K562 (cell line): ENCODE measurements around the gene MLN. TPM values are rescaled to one million over a fixed set of nuclear protein-coding genes. Genes with fewer than 3 reads are reported as not detected.

Experiments
- ATAC-seq: fragments of 200-7000 bp; cut with Tn5 transposase; 3 replicates; pipeline ENCODE4 v1.9.1; 2020; ENCODE audit warnings: moderate library complexity
- BruUV-seq: library from RNA; stranded (reverse); fragments of 400-500 nt; replicated peaks from 2 replicates; lab custom pipeline; 2021; lab: Mats Ljungman, UMichigan
- CTCF ChIA-PET: fragments of 300-600 bp; formaldehyde crosslinking; extraction: SDS; loops from one replicate; lab custom pipeline; 2021; ENCODE audit warnings: low intra/inter-chr PET ratio; lab: Yijun Ruan, JAX
- POLR2A ChIA-PET: fragments of 300-600, 350-650 bp; sonication (Branson Sonifier 250); formaldehyde crosslinking; extraction: SDS; loops from one replicate; lab custom pipeline; 2021; ENCODE audit warnings: antibody characterized with exemption, inconsistent platforms; lab: Yijun Ruan, JAX
- DNase-seq, 4 experiments: peaks; one replicate each; pipeline versions ENCODE4 v3.0.0 to v3.0.0-alpha.2; 2011 to 2018; ENCODE audit warnings: low spot score in 3 of 4, mixed read lengths in 3 of 4; ENCODE audit errors: extremely low read depth in 1 of 4
- FAIRE-seq: peaks from 2 replicates; lab custom pipeline; 2011; peaks lifted over from hg19 to GRCh38; lab: Jason Lieb, UNC
- H2AFZ ChIP-seq: 2 replicates; pipeline ENCODE4 v1.6.0; 2011; ENCODE audit warnings: low read depth, low read length, control low read depth, inconsistent platforms
- H3K27ac ChIP-seq: fragments of 200-600 bp; 3 replicates; pipeline ENCODE4 v1.8.0; 2011; ENCODE audit warnings: low read depth, mild to moderate bottlenecking, control low read depth, inconsistent platforms, low read length, moderate library complexity, mixed read lengths; ENCODE audit errors: extremely low read depth
- H3K27me3 ChIP-seq, 2 experiments: fragments of 300-600 bp in 1 of 2; 2 replicates in 1 of 2; 3 replicates in 1 of 2; pipeline versions ENCODE4 v1.6.0 to v1.8.0; 2011; ENCODE audit warnings: inconsistent platforms in 2 of 2, low read length in 2 of 2, mild to moderate bottlenecking in 1 of 2, mixed read lengths in 1 of 2, moderate library complexity in 1 of 2; ENCODE audit not compliant: control insufficient read depth in 2 of 2, insufficient read depth in 2 of 2
- H3K36me3 ChIP-seq: fragments of 300-600 bp; 3 replicates; pipeline ENCODE4 v1.8.0; 2011; ENCODE audit warnings: mild to moderate bottlenecking, low read length, inconsistent platforms; ENCODE audit not compliant: control insufficient read depth, insufficient read depth
- H3K4me1 ChIP-seq, 2 experiments: fragments of 200-600 bp in 1 of 2; replicated peaks in 1 of 2; 2 replicates in 1 of 2; 3 replicates in 1 of 2; pipeline versions ENCODE4 v1.5.1 to v1.8.0; 2011; ENCODE audit warnings: inconsistent platforms in 2 of 2, low read length in 2 of 2, mild to moderate bottlenecking in 1 of 2, mixed read lengths in 1 of 2, moderate library complexity in 1 of 2; ENCODE audit not compliant: control insufficient read depth in 2 of 2, insufficient read depth in 2 of 2
- H3K4me2 ChIP-seq: 2 replicates; pipeline ENCODE4 v1.6.1; 2011; ENCODE audit warnings: low read length, control low read depth, inconsistent platforms, mixed read lengths; ENCODE audit not compliant: insufficient read depth
- H3K4me3 ChIP-seq: fragments of 200-600 bp; sonication (generic), shearing (Covaris generic); 2 replicates; pipeline ENCODE4 v1.5.1; 2016; ENCODE audit warnings: control low read depth, inconsistent platforms
- H3K79me2 ChIP-seq: fragments of 200-600 bp; 3 replicates; pipeline ENCODE4 v1.8.0; 2011; ENCODE audit warnings: low read length, inconsistent platforms; ENCODE audit not compliant: control insufficient read depth, insufficient read depth
- H3K9ac ChIP-seq, 2 experiments: 2 replicates each; pipeline versions ENCODE4 v1.6.0 to v1.6.1; 2011; ENCODE audit warnings: low read depth in 2 of 2, low read length in 2 of 2, control low read depth in 1 of 2, inconsistent platforms in 1 of 2, mild to moderate bottlenecking in 1 of 2, mixed read lengths in 1 of 2; ENCODE audit not compliant: insufficient read depth in 1 of 2
- H3K9me1 ChIP-seq: one replicate; pipeline ENCODE4 v1.6.0; 2011; ENCODE audit warnings: inconsistent platforms, mild to moderate bottlenecking, low read length, moderate library complexity; ENCODE audit not compliant: control insufficient read depth, insufficient read depth
- H3K9me3 ChIP-seq: replicated peaks from 2 replicates; pipeline ENCODE4 v1.5.1; 2011; ENCODE audit warnings: low read depth, low read length, inconsistent platforms; ENCODE audit not compliant: control insufficient read depth, insufficient read depth
- H4K20me1 ChIP-seq: replicated peaks from 2 replicates; pipeline ENCODE4 v1.6.1; 2011; ENCODE audit warnings: low read length, inconsistent platforms, mixed read lengths; ENCODE audit not compliant: control insufficient read depth, insufficient read depth
- ATF4 ChIP-seq: fragments of 450-650 bp; formaldehyde crosslinking; IDR thresholded peaks from 2 replicates; pipeline ENCODE4 v1.4.0; 2022; ENCODE audit warnings: mild to moderate bottlenecking, moderate library complexity
- FOXA1 ChIP-seq: fragments of 450-650 bp; IDR thresholded peaks from 2 replicates; pipeline ENCODE4 v1.6.1; 2016; ENCODE audit warnings: mild to moderate bottlenecking, borderline replicate concordance
- PRPF4 ChIP-seq: fragments of 200-400 bp; formaldehyde crosslinking; IDR thresholded peaks from one replicate; pipeline ENCODE4 v1.6.1; 2017; ENCODE audit warnings: low read length, low read depth, mild to moderate bottlenecking; ENCODE audit not compliant: insufficient read depth, poor library complexity, severe bottlenecking
- RBM14 ChIP-seq: fragments of 200-400 bp; formaldehyde crosslinking; IDR thresholded peaks from 2 replicates; pipeline ENCODE4 v1.6.1; 2018; ENCODE audit warnings: low read depth, mild to moderate bottlenecking, low read length, moderate library complexity, borderline replicate concordance; ENCODE audit not compliant: insufficient read depth
- TRIM28 ChIP-seq: fragments of 450-650 bp; IDR thresholded peaks from 2 replicates; pipeline ENCODE4 v1.6.1; 2017
- ZNF140 ChIP-seq: fragments of 250-450 bp; sonication (Bioruptor Pico); IDR thresholded peaks from 2 replicates; pipeline ENCODE4 v1.8.0; 2021; ENCODE audit warnings: moderate library complexity, mild to moderate bottlenecking, inconsistent platforms
- WGBS: fragments of 100-300 bp; shearing (Covaris generic); methylation state at CpG from one replicate; pipeline ENCODE4 v1.1.6; 2016; ENCODE audit warnings: low coverage, mixed read lengths; ENCODE audit not compliant: insufficient coverage; ENCODE audit errors: missing lambda C conversion rate; 5-methylcytosine and 5-hydroxymethylcytosine counted together
- in situ Hi-C: fragments of 300-500 bp; cut with MboI; formaldehyde crosslinking; loops from 4 replicates; pipeline ENCODE4 v1.15.0; 2018; ENCODE audit warnings: inconsistent platforms, mixed read lengths
- intact Hi-C: fragments of 100-400 bp; cut with micrococcal nuclease; formaldehyde crosslinking; loops from 2 replicates; pipeline ENCODE4 v1.14.2; 2022
- polyA plus RNA-seq, 8 experiments: library from polyadenylated mRNA; depleted of rRNA in 4 of 8; stranded (reverse) in 5 of 8; unstranded in 3 of 8; fragments of >200 nt; fragmentation: Nextera tagmentation in 2 of 8; fragmentation: Illumina TruSeq in 1 of 8; extraction: Ambion mirVana in 2 of 8; extraction: Trizol in 1 of 8; gene quantifications; 2 replicates each; pipeline versions ENCODE4 v1.2.1 to v1.2.3, GENCODE V29; 2011 to 2014; ENCODE audit warnings: inconsistent platforms in 1 of 8, missing spikeins in 1 of 8
- total RNA-seq, 7 experiments: library from RNA; depleted of rRNA in 6 of 7; stranded (reverse); fragments of >200 nt in 6 of 7; fragmentation: Illumina TruSeq in 2 of 7; extraction: Trizol in 2 of 7; gene quantifications; 2 replicates each; pipeline versions ENCODE4 v1.2.1 to v1.2.3, GENCODE V29; 2011 to 2021; ENCODE audit warnings: low replicate concordance in 1 of 7

Gene MLN
- total and polyA plus RNA-seq, 9 of the 15 experiments (the other 6 are each of a cell fraction or from before 2014, with no cell fraction given): not detected

DNA sequence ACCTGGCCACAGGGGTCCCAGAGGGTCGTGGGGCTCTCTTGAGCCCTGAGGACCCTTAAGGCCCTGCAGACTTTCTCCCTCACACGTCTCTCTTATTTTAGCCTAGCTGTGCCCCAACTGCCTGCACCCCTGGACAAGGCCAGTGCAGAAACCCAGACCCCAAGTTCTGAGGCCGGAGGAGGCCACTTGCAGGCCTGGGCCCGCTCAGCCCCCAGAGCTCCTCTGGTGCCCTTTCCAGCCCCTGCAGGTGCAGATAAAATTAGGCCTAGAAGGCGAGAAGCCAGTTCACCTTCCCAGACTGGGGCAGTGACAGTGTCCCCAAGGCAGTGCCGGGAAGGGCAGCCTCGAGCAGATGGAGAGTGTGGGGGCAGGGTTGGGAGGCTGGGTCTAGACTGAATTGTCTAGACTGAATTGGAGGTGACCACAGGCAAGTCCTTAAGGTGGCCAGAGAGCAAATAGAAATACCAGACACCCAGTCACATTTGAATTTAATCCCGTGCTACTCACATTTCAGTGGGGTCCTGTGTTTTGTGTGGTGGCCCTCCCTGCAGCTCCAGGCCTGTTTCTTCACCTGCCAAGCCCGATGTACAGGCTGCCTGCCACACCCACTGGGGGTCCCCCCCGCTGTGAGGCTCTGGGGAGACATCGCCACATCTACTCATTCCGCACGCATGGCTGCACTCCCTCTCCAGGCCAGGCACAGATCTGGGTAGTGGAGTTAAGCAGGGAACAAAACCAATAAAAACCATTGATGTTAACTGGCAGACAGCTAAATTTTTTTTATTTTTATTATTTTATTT is 48.5 kb downstream of the MLN start:
- peaks cover 42 to 72% of the 10 kb centered on the region in 2 experiments for H3K27me3 ChIP-seq
- BruUV-seq: no TSS peak
- H3K4me2 ChIP-seq: no peak overlapping the region
- ChIA-PET POLR2A (interaction anchor here (0.6 to 1.0 kb wide), 4 partner anchors 15 to 1361 kb away, joined by 3 to 4 read pairs (median 3); no protein-coding TSS in a partner anchor), CTCF (no interaction called here)
- intact Hi-C loops (no loop called here), in situ Hi-C loops (no loop called here)
- FAIRE-seq: no peak
- no peaks in the 10 kb centered on the region for H3K36me3 ChIP-seq
- peaks cover 3% of the 10 kb centered on the region for H3K9me1 ChIP-seq
- no peaks in the 10 kb centered on the region for H3K9me3 ChIP-seq
- TF ChIP-seq FOXA1: no peak
- TF ChIP-seq ATF4 (CRISPR knock-in tag): no peak
- no peak for TF ChIP-seq RBM14
- TF ChIP-seq TRIM28: no peak
- TF ChIP-seq PRPF4: no peak
- TF ChIP-seq ZNF140: no peak
- 2% methylated on average over 12 of the region's 13 CpGs for WGBS
- H3K4me3 ChIP-seq: no peak overlapping the region
- peaks cover 3% of the 10 kb centered on the region; the same call in 1 of the 2 replicates for H4K20me1 ChIP-seq
- no peak overlapping the region for H3K9ac ChIP-seq
- no peak overlapping the region for H3K27ac ChIP-seq
- no peak for ATAC-seq
- no peak overlapping the region for H2AFZ ChIP-seq
- peaks cover 0 to 10% of the 10 kb centered on the region in 2 experiments; a peak in 2 of 5 replicates for H3K4me1 ChIP-seq
- DNase-seq: peak in 2 of 4 experiments; percentile 56 to 57
- H3K79me2 ChIP-seq: no peaks in the 10 kb centered on the region
